GM12878 (cell line): ENCODE data around the gene HSPB6. TPM values are rescaled to one million over a fixed set of nuclear protein-coding genes. Genes with fewer than 3 reads are reported as not detected.

Experiments used
- ATAC-seq: fragments of 200-7000 bp; cut with Tn5 transposase; 3 replicates; pipeline ENCODE4 v1.9.1; 2020; ENCODE audit warnings: mild to moderate bottlenecking, moderate library complexity
- BruUV-seq: library from RNA; stranded (reverse); fragments of 400-500 nt; replicated peaks from 2 replicates; lab custom pipeline; 2021; lab: Mats Ljungman, UMichigan
- CTCF ChIA-PET: fragments of 300-600 bp; sonication (Branson Sonifier 250); formaldehyde crosslinking; extraction: SDS; loops from one replicate; lab custom pipeline; 2021; ENCODE audit warnings: inconsistent platforms; lab: Yijun Ruan, JAX
- POLR2A ChIA-PET: fragments of 350-600 bp; formaldehyde crosslinking; extraction: SDS; loops from one replicate; lab custom pipeline; 2021; ENCODE audit warnings: inconsistent platforms; lab: Charles Lee
- RAD21 ChIA-PET: fragments of 300-600 bp; sonication (Branson Sonifier 250); formaldehyde crosslinking; loops from one replicate; lab custom pipeline; 2023; ENCODE audit warnings: antibody characterized with exemption; ENCODE audit not compliant: unreplicated experiment; lab: Charles Lee
- SMC1A ChIA-PET: fragments of 300-600 bp; sonication (Branson Sonifier 250); formaldehyde crosslinking; loops from one replicate; lab custom pipeline; 2023; ENCODE audit not compliant: unreplicated experiment, uncharacterized antibody; lab: Charles Lee
- DNase-seq: peaks from one replicate; pipeline ENCODE4 v3.0.0-alpha.2; 2011; ENCODE audit warnings: low read depth, low spot score
- FAIRE-seq: peaks from 3 replicates; lab custom pipeline; 2011; peaks lifted over from hg19 to GRCh38; lab: Jason Lieb, UNC
- H2AFZ ChIP-seq: 2 replicates; pipeline ENCODE4 v1.6.0; 2011; ENCODE audit warnings: low read depth, low read length, control low read depth; ENCODE audit not compliant: control insufficient read depth
- H3K27ac ChIP-seq: 2 replicates; pipeline ENCODE4 v1.5.1; 2011; ENCODE audit warnings: control low read depth; ENCODE audit not compliant: control insufficient read depth, insufficient read depth
- H3K27me3 ChIP-seq, 2 experiments: replicated peaks in 1 of 2; 2 replicates each; pipeline versions ENCODE4 v1.6.0 to v1.6.1; 2011; ENCODE audit warnings: low read length in 1 of 2; ENCODE audit not compliant: control insufficient read depth in 2 of 2, insufficient read depth in 2 of 2
- H3K36me3 ChIP-seq, 2 experiments: 2 replicates each; pipeline ENCODE4 v1.5.1; 2011; ENCODE audit warnings: low read length in 1 of 2; ENCODE audit not compliant: control insufficient read depth in 2 of 2, insufficient read depth in 2 of 2
- H3K4me1 ChIP-seq: 2 replicates; pipeline ENCODE4 v1.6.1; 2011; ENCODE audit warnings: mild to moderate bottlenecking, low read length, moderate library complexity, mixed read lengths; ENCODE audit not compliant: control insufficient read depth, insufficient read depth
- H3K4me2 ChIP-seq: 2 replicates; pipeline ENCODE4 v1.6.0; 2011; ENCODE audit warnings: control low read depth; ENCODE audit not compliant: control insufficient read depth, insufficient read depth
- H3K4me3 ChIP-seq: fragments of 200-600 bp; sonication (generic); 2 replicates; pipeline ENCODE4 v1.5.1; 2016
- H3K79me2 ChIP-seq: 2 replicates; pipeline ENCODE4 v1.6.0; 2011; ENCODE audit warnings: low read length; ENCODE audit not compliant: control insufficient read depth, insufficient read depth
- H3K9ac ChIP-seq: 2 replicates; pipeline ENCODE4 v1.8.0; 2011; ENCODE audit warnings: low read length, control low read depth, mixed read lengths; ENCODE audit not compliant: control insufficient read depth, insufficient read depth
- H3K9me3 ChIP-seq: replicated peaks from 3 replicates; pipeline ENCODE4 v1.5.1; 2011; ENCODE audit warnings: mild to moderate bottlenecking, low read length; ENCODE audit not compliant: control insufficient read depth, insufficient read depth
- H4K20me1 ChIP-seq: 2 replicates; pipeline ENCODE4 v1.6.0; 2011; ENCODE audit not compliant: control insufficient read depth, insufficient read depth
- CHD1 ChIP-seq: IDR thresholded peaks from 2 replicates; pipeline ENCODE4 v1.6.1; 2012; ENCODE audit warnings: low read depth, low read length, improper control_type of control experiment
- CREM ChIP-seq: IDR thresholded peaks from 2 replicates; pipeline ENCODE4 v1.6.1; 2014; ENCODE audit warnings: antibody characterized with exemption, low read depth
- ESRRA ChIP-seq: IDR thresholded peaks from 2 replicates; pipeline ENCODE4 v1.6.1; 2012; ENCODE audit warnings: mild to moderate bottlenecking, low read length, improper control_type of control experiment
- FOS ChIP-seq: IDR thresholded peaks from 3 replicates; pipeline ENCODE4 v1.6.1; 2011; ENCODE audit warnings: borderline replicate concordance; ENCODE audit not compliant: insufficient read length; ENCODE audit errors: extremely low read depth
- GABPA ChIP-seq: IDR thresholded peaks from 2 replicates; pipeline ENCODE4 v1.6.1; 2014; ENCODE audit warnings: antibody characterized with exemption, low read depth, mild to moderate bottlenecking, inconsistent platforms
- GATAD2B ChIP-seq: fragments of 450-650 bp; conservative IDR thresholded peaks from 2 replicates; pipeline ENCODE4 v1.6.1; 2017; ENCODE audit warnings: low read depth, mild to moderate bottlenecking, moderate library complexity
- HDAC6 ChIP-seq: fragments of 200-600 bp; sonication (generic); IDR thresholded peaks from one replicate; pipeline ENCODE4 v1.8.0; 2017; ENCODE audit warnings: antibody characterized with exemption; ENCODE audit not compliant: unreplicated experiment
- IRF4 ChIP-seq: IDR thresholded peaks from 2 replicates; pipeline ENCODE4 v1.6.1; 2011; ENCODE audit warnings: low read depth, low read length
- KDM1A ChIP-seq: fragments of 200-600 bp; sonication (generic); IDR thresholded peaks from 2 replicates; pipeline ENCODE4 v1.6.1; 2016; ENCODE audit warnings: borderline replicate concordance
- KLF5 ChIP-seq: fragments of 450-650 bp; IDR thresholded peaks from 2 replicates; pipeline ENCODE4 v1.6.1; 2014; ENCODE audit warnings: mild to moderate bottlenecking; ENCODE audit not compliant: partially characterized antibody
- MXI1 ChIP-seq: fragments of 150-350 bp; IDR thresholded peaks from 2 replicates; pipeline ENCODE4 v1.6.1; 2011; ENCODE audit warnings: low read depth, mild to moderate bottlenecking, inconsistent platforms, low read length, improper control_type of control experiment
- NBN ChIP-seq: fragments of 450-650 bp; IDR thresholded peaks from 2 replicates; pipeline ENCODE4 v1.6.1; 2016
- NRF1 ChIP-seq: conservative IDR thresholded peaks from 2 replicates; pipeline ENCODE4 v1.6.1; 2011; ENCODE audit warnings: mild to moderate bottlenecking, low read depth, low read length, improper control_type of control experiment
- PAX8 ChIP-seq: fragments of 450-650 bp; IDR thresholded peaks from 2 replicates; pipeline ENCODE4 v1.6.1; 2017; ENCODE audit warnings: mild to moderate bottlenecking, moderate library complexity
- RFX5 ChIP-seq: IDR thresholded peaks from 2 replicates; pipeline ENCODE4 v1.6.1; 2011; ENCODE audit warnings: low read depth, low read length, improper control_type of control experiment
- SIX5 ChIP-seq: IDR thresholded peaks from 2 replicates; pipeline ENCODE4 v1.6.1; 2011; ENCODE audit warnings: mild to moderate bottlenecking, low read depth, low read length, moderate library complexity; ENCODE audit not compliant: severe bottlenecking
- SMAD5 ChIP-seq: IDR thresholded peaks from 2 replicates; pipeline ENCODE4 v1.6.1; 2016; ENCODE audit warnings: antibody characterized with exemption, low read depth
- SP1 ChIP-seq: IDR thresholded peaks from one replicate; pipeline ENCODE4 v1.6.1; 2011; ENCODE audit warnings: low read depth, low read length
- ZNF207 ChIP-seq: fragments of 450-650 bp; IDR thresholded peaks from 2 replicates; pipeline ENCODE4 v1.6.1; 2014; ENCODE audit warnings: antibody characterized with exemption, mild to moderate bottlenecking, borderline replicate concordance
- ZNF24 ChIP-seq: fragments of 450-650 bp; IDR thresholded peaks from 2 replicates; pipeline ENCODE4 v1.6.1; 2017; ENCODE audit warnings: antibody characterized with exemption, mild to moderate bottlenecking
- WGBS: methylation state at CpG from one replicate; pipeline ENCODE4 v1.1.6; 2016; ENCODE audit warnings: low lambda C conversion rate; ENCODE audit not compliant: insufficient replicate concordance, insufficient coverage; ENCODE audit errors: missing lambda C conversion rate; 5-methylcytosine and 5-hydroxymethylcytosine counted together
- in situ Hi-C: fragments of 300-500 bp; cut with MboI; formaldehyde crosslinking; loops from 9 replicates; pipeline ENCODE4 v1.14.3; 2018; ENCODE audit warnings: mixed read lengths
- intact Hi-C: fragments of 100-400 bp; cut with micrococcal nuclease; formaldehyde crosslinking; loops from one replicate; pipeline ENCODE4 v1.14.2; 2022; ENCODE audit not compliant: unreplicated experiment
- polyA plus RNA-seq, 11 experiments: library from polyadenylated mRNA; depleted of rRNA in 4 of 11; unstranded in 6 of 11; stranded (reverse) in 5 of 11; fragments of >200 nt; fragmentation: Nextera tagmentation in 4 of 11; fragmentation: Illumina TruSeq in 1 of 11; extraction: Ambion mirVana in 4 of 11; extraction: Trizol in 1 of 11; gene quantifications; 1 replicate in 1 of 11; 2 replicates in 10 of 11; pipeline versions ENCODE4 v1.2.1 to v1.2.3, GENCODE V29; 2011 to 2016; ENCODE audit warnings: inconsistent platforms in 2 of 11, missing spikeins in 2 of 11, low read depth in 1 of 11
- total RNA-seq, 4 experiments: library from RNA; depleted of rRNA in 3 of 4; stranded (reverse); fragments of >200 nt in 3 of 4; fragmentation: Illumina TruSeq in 1 of 4; extraction: Trizol in 1 of 4; gene quantifications; 2 replicates each; pipeline versions ENCODE4 v1.2.1 to v1.2.3, GENCODE V29; 2013 to 2021
- TF ChIP-seq, protein P1 (sequence below): IDR thresholded peaks from 2 replicates; pipeline ENCODE4 v1.6.1; 2011; ENCODE audit warnings: borderline replicate concordance, low read depth, mild to moderate bottlenecking, moderate library complexity, low read length; ENCODE audit not compliant: insufficient read depth, poor library complexity, severe bottlenecking
- TF ChIP-seq, protein P2 (sequence below): fragments of 450-650 bp; formaldehyde crosslinking; IDR thresholded peaks from 2 replicates; pipeline ENCODE4 v1.4.0; 2022; ENCODE audit warnings: mild to moderate bottlenecking, moderate library complexity

HSPB6 gene
- total and polyA plus RNA-seq, 10 of the 15 experiments (the other 5 are each of a cell fraction or from before 2014, with no cell fraction given) = 0.09 to 1.6 (median 0.36) TPM; not detected in 4

DNA sequence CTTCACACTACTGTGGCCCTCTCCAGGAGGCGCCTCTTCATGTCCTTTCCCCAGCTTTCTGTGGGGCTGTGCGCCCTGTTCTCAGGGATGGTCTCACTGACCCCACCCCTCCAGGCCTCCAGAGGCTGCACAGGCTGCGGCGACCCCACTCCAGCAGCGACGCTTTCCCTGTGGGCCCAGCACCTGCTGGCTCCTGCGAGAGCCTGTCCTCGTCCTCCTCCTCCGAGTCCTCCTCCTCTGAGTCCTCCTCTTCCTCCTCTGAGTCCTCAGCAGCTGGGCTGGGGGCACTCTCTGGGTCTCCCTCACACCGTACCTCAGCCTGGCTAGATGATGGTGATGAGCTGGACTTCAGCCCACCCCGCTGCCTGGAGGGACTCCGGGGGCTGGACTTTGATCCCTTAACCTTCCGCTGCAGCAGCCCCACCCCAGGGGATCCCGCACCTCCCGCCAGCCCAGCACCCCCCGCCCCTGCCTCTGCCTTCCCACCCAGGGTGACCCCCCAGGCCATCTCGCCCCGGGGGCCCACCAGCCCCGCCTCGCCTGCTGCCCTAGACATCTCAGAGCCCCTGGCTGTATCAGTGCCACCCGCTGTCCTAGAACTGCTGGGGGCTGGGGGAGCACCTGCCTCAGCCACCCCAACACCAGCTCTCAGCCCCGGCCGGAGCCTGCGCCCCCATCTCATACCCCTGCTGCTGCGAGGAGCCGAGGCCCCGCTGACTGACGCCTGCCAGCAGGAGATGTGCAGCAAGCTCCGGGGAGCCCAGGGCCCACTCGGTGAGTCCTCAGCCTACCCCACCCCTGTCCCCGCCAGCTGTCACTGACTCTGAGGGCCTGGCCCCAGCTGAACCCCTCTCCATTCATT lies 29.7 kb upstream of the HSPB6 start (continued):
- TF ChIP-seq NRF1 = no peak
- no peak for TF ChIP-seq IRF4
- TF ChIP-seq CREM = no peak
- TF ChIP-seq ZNF24 = no peak
- TF ChIP-seq RFX5 = no peak
- TF ChIP-seq, protein P1, sequence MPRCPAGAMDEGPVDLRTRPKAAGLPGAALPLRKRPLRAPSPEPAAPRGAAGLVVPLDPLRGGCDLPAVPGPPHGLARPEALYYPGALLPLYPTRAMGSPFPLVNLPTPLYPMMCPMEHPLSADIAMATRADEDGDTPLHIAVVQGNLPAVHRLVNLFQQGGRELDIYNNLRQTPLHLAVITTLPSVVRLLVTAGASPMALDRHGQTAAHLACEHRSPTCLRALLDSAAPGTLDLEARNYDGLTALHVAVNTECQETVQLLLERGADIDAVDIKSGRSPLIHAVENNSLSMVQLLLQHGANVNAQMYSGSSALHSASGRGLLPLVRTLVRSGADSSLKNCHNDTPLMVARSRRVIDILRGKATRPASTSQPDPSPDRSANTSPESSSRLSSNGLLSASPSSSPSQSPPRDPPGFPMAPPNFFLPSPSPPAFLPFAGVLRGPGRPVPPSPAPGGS = no peak
- no peak for TF ChIP-seq ZNF207
- no peak for TF ChIP-seq MXI1
- TF ChIP-seq KDM1A = no peak
- no peak for TF ChIP-seq ESRRA
- TF ChIP-seq FOS = no peak
- TF ChIP-seq KLF5 = no peak

DNA sequence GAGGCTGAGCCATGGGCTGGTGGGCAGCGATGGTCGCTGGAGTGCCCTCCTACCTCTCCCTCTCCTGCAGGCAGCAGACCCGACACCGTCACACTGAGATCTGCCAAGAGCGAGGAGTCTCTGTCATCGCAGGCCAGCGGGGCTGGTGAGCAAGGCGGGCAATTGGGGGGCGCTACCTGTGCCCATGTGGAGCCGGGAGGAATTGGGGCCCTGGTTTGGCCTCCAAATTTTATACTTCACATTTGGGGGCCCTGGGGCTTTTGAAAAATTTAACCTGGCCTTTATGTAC lies 28.5 kb upstream of the HSPB6 start:
- DNase-seq (no peak), ATAC-seq (no peak), FAIRE-seq (no peak)
- Histone ChIP-seq H2AFZ (no peak overlapping the region), H3K79me2 (no peaks in the 10 kb centered on the region), H3K36me3 (no peaks in the 10 kb centered on the region; a peak in 1 of 4 replicates), H3K9me3 (no peaks in the 10 kb centered on the region), H3K9ac (no peak overlapping the region), H4K20me1 (no peaks in the 10 kb centered on the region), H3K27me3 (no peaks in the 10 kb centered on the region), H3K4me1 (no peaks in the 10 kb centered on the region), H3K27ac (no peak overlapping the region), H3K4me3 (no peak overlapping the region), H3K4me2 (no peak overlapping the region)
- intact Hi-C loops (no loop called here), in situ Hi-C loops (no loop called here)
- ChIA-PET POLR2A (no interaction called here), SMC1A (no interaction called here), CTCF (no interaction called here), RAD21 (no interaction called here)
- no TSS peak for BruUV-seq
- WGBS = 78% methylated on average over 10 of the region's 10 CpGs
- no peak for TF ChIP-seq NBN
- TF ChIP-seq KDM1A = no peak
- no peak for TF ChIP-seq GABPA
- TF ChIP-seq PAX8 = no peak
- TF ChIP-seq, protein P2, sequence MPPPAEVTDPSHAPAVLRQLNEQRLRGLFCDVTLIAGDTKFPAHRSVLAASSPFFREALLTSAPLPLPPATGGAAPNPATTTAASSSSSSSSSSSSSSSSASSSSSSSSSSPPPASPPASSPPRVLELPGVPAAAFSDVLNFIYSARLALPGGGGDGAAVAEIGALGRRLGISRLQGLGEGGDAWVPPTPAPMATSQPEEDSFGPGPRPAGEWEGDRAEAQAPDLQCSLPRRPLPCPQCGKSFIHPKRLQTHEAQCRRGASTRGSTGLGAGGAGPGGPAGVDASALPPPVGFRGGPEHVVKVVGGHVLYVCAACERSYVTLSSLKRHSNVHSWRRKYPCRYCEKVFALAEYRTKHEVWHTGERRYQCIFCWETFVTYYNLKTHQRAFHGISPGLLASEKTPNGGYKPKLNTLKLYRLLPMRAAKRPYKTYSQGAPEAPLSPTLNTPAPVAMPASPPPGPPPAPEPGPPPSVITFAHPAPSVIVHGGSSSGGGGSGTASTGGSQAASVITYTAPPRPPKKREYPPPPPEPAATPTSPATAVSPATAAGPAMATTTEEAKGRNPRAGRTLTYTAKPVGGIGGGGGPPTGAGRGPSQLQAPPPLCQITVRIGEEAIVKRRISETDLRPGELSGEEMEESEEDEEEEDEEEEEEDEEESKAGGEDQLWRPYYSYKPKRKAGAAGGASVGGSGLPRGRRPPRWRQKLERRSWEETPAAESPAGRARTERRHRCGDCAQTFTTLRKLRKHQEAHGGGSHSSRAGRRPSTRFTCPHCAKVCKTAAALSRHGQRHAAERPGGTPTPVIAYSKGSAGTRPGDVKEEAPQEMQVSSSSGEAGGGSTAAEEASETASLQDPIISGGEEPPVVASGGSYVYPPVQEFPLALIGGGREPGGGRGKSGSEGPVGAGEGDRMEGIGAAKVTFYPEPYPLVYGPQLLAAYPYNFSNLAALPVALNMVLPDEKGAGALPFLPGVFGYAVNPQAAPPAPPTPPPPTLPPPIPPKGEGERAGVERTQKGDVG = no peak
- no peak for TF ChIP-seq SMAD5
- no peak for TF ChIP-seq HDAC6
- TF ChIP-seq SIX5 = no peak
- TF ChIP-seq GATAD2B = no peak
- TF ChIP-seq CHD1 = no peak
- TF ChIP-seq SP1 = no peak
